DMS53 treated with DMSO at 0.1 percent for 48 hours (cell line): ENCODE data around the gene LRRC17.

ENCODE experiments used
- DNase-seq: peaks from one replicate; lab custom pipeline; 2025; ENCODE audit not compliant: unreplicated experiment; lab: John Stamatoyannopoulos, UW

The LRRC17 gene

GRCh38 chr7:102985176-102985783 lies 72.5 kb downstream of the LRRC17 start:
- DNase-seq = no peak

GRCh38 chr7:102988088-102988487 lies 75.3 kb downstream of the LRRC17 start:
- no peak for DNase-seq

GRCh38 chr7:102988631-102989560 lies 76.1 kb downstream of the LRRC17 start:
- DNase-seq = no peak

GRCh38 chr7:102990642-102991041 lies 77.8 kb downstream of the LRRC17 start:
- no peak for DNase-seq

- DNase-seq = no peak
Measured at GRCh38 chr7:102991077-102991539, 78.3 kb downstream of the LRRC17 start.

- DNase-seq = peak; percentile 94
Measured at GRCh38 chr7:102991540-102992214, 78.9 kb downstream of the LRRC17 start.

- DNase-seq = no peak
Measured at GRCh38 chr7:102992509-102992937, 79.7 kb downstream of the LRRC17 start.

- DNase-seq = peak; percentile 13
Measured at GRCh38 chr7:102992938-102993717, 80.3 kb downstream of the LRRC17 start.

- no peak for DNase-seq
Measured at GRCh38 chr7:102993718-102994029, 80.9 kb downstream of the LRRC17 start.

- no peak for DNase-seq
Measured at GRCh38 chr7:102994567-102994966, 81.8 kb downstream of the LRRC17 start.
